Activated CD4-positive, alpha-beta memory T cell treated with anti-CD3 and anti-CD28 coated beads, Interleukin-2, amount 10 ng/mL, durations not matched to agents 7 days and 5 days (primary cell): ENCODE data around the gene TNPO2. TPM values are rescaled to one million over a fixed set of nuclear protein-coding genes. Genes with fewer than 3 reads are reported as not detected.
A peak's percentile ranks its signal among the peaks of the same experiment; 100 is the strongest.
"Not testable (repeated sequence)": the region's sequence is repeated elsewhere in the genome, so short reads cannot be mapped to it uniquely, and the experiment has no call there.

ENCODE experiments used
- CTCF ChIA-PET: fragments of 350-600 bp; sonication (Branson Sonifier 250); formaldehyde crosslinking; loops from one replicate; lab custom pipeline; 2021; ENCODE audit warnings: antibody characterized with exemption, inconsistent platforms; lab: Charles Lee
- POLR2A ChIA-PET: fragments of 350-600 bp; sonication (Branson Sonifier 250); formaldehyde crosslinking; loops from one replicate; lab custom pipeline; 2021; ENCODE audit warnings: antibody characterized with exemption; lab: Charles Lee
- DNase-seq: peaks from one replicate; pipeline ENCODE4 v3.0.0-alpha.2; 2020
- H3K27ac Mint-ChIP-seq: one replicate; pipeline ENCODE4 v1.8.0; 2021; ENCODE audit warnings: mild to moderate bottlenecking, mixed read lengths
- H3K27me3 Mint-ChIP-seq: one replicate; pipeline ENCODE4 v1.8.0; 2021; ENCODE audit warnings: mixed read lengths
- H3K36me3 Mint-ChIP-seq: one replicate; pipeline ENCODE4 v1.8.0; 2021; ENCODE audit warnings: low read depth, mixed read lengths
- H3K4me1 Mint-ChIP-seq: one replicate; pipeline ENCODE4 v1.8.0; 2021; ENCODE audit warnings: mixed read lengths
- H3K4me3 Mint-ChIP-seq: one replicate; pipeline ENCODE4 v1.8.0; 2021; ENCODE audit warnings: mild to moderate bottlenecking, mixed read lengths
- H3K9me3 Mint-ChIP-seq: one replicate; pipeline ENCODE4 v1.8.0; 2021; ENCODE audit warnings: mixed read lengths
- total RNA-seq, 2 experiments: library from RNA; stranded (reverse); gene quantifications; one replicate each; pipeline ENCODE4 v1.2.3, GENCODE V29; 2021

The TNPO2 gene
- total RNA-seq, 2 experiments from 2014 or later: 61.6 to 65.9 TPM

GRCh38 chr19:12733369-12734214, 9.9 kb upstream of the TNPO2 start:
- Mint-ChIP-seq H3K4me1 (peaks cover 52% of the 10 kb centered on the region), H3K27me3 (no peaks in the 10 kb centered on the region), H3K9me3 (no peaks in the 10 kb centered on the region), H3K36me3 (peaks cover 47% of the 10 kb centered on the region), H3K4me3 (peak overlapping the region; percentile 95), H3K27ac (peak overlapping the region; percentile 89)
- peak; percentile 68 for DNase-seq
- ChIA-PET CTCF (interaction anchor here (0.5 to 11.3 kb wide), 22 partner anchors 9 to 391 kb away, joined by 3 to 136 read pairs (median 4); partner anchors contain the start of genes JUNB and TNPO2), POLR2A (interaction anchor here (0.7 to 10.1 kb wide), 24 partner anchors 8 to 157 kb away, joined by 3 to 250 read pairs (median 6); partner anchors contain the start of genes BEST2, DHPS, DNASE2 and FBXW9)

- peaks cover 60% of the 10 kb centered on the region for H3K36me3 Mint-ChIP-seq
- DNase-seq: no peak
- no peak overlapping the region for H3K4me3 Mint-ChIP-seq
- ChIA-PET CTCF (interaction anchor here (1.1 to 1.3 kb wide), 2 partner anchors 27 to 37 kb away, joined by 3 to 4 read pairs; no protein-coding TSS in a partner anchor), POLR2A (interaction anchor here (1.0 to 10.1 kb wide), 3 partner anchors 11 to 36 kb away, joined by 3 to 250 read pairs (median 6); partner anchors contain the start of gene TNPO2)
- H3K27me3 Mint-ChIP-seq: no peaks in the 10 kb centered on the region
- no peaks in the 10 kb centered on the region for H3K9me3 Mint-ChIP-seq
- H3K27ac Mint-ChIP-seq: no peak overlapping the region
- H3K4me1 Mint-ChIP-seq: peaks cover 37% of the 10 kb centered on the region
Measured at GRCh38 chr19:12731337-12731736, 7.6 kb upstream of the TNPO2 start.

- ChIA-PET POLR2A (interaction anchor here (10.1 kb wide), 1 partner anchor 10 kb away, joined by 250 read pairs; the partner anchor contains the start of gene TNPO2), CTCF (interaction anchor here (0.6 kb wide), 2 partner anchors 247 to 1604 kb away, joined by 3 read pairs; no protein-coding TSS in a partner anchor)
- peaks cover 61% of the 10 kb centered on the region for H3K36me3 Mint-ChIP-seq
- peaks cover 31% of the 10 kb centered on the region for H3K4me1 Mint-ChIP-seq
- no peaks in the 10 kb centered on the region for H3K27me3 Mint-ChIP-seq
- no peak for DNase-seq
- H3K4me3 Mint-ChIP-seq: no peak overlapping the region
- H3K27ac Mint-ChIP-seq: no peak overlapping the region
- no peaks in the 10 kb centered on the region for H3K9me3 Mint-ChIP-seq
Measured at GRCh38 chr19:12730064-12730463, 6.3 kb upstream of the TNPO2 start.

GRCh38 chr19:12727745-12728433, 4.2 kb upstream of the TNPO2 start:
- H3K27ac Mint-ChIP-seq: no peak overlapping the region
- peaks cover 33% of the 10 kb centered on the region for H3K4me1 Mint-ChIP-seq
- no peaks in the 10 kb centered on the region for H3K27me3 Mint-ChIP-seq
- no peak for DNase-seq
- no peaks in the 10 kb centered on the region for H3K9me3 Mint-ChIP-seq
- H3K36me3 Mint-ChIP-seq: peaks cover 50% of the 10 kb centered on the region
- ChIA-PET CTCF (interaction anchor here (0.7 to 1.3 kb wide), 2 partner anchors 30 to 98 kb away, joined by 3 to 4 read pairs; no protein-coding TSS in a partner anchor), POLR2A (no interaction called here)
- no peak overlapping the region for H3K4me3 Mint-ChIP-seq

GRCh38 chr19:12726988-12727316, 3.2 kb upstream of the TNPO2 start:
- H3K9me3 Mint-ChIP-seq: no peaks in the 10 kb centered on the region
- CTCF ChIA-PET: interaction anchor here (0.6 to 1.3 kb wide), 4 partner anchors 30 to 1386 kb away, joined by 3 to 4 read pairs (median 4); partner anchors contain the start of gene FBXW9
- H3K36me3 Mint-ChIP-seq: peaks cover 44% of the 10 kb centered on the region
- no peak overlapping the region for H3K4me3 Mint-ChIP-seq
- H3K27me3 Mint-ChIP-seq: no peaks in the 10 kb centered on the region
- H3K4me1 Mint-ChIP-seq: peaks cover 26% of the 10 kb centered on the region
- DNase-seq: no peak
- POLR2A ChIA-PET: interaction anchor here (0.9 to 1.2 kb wide), 2 partner anchors 8 to 164 kb away, joined by 3 to 4 read pairs; partner anchors contain the start of gene GCDH
- no peak overlapping the region for H3K27ac Mint-ChIP-seq

GRCh38 chr19:12725612-12726011, 1.9 kb upstream of the TNPO2 start:
- H3K36me3 Mint-ChIP-seq: peaks cover 46% of the 10 kb centered on the region
- ChIA-PET CTCF (interaction anchor here (1.4 to 7.0 kb wide), 2 partner anchors 8 to 32 kb away, joined by 6 to 53 read pairs; partner anchors contain the start of gene TRIR), POLR2A (interaction anchor here (1.0 to 1.2 kb wide), 2 partner anchors 7 to 8 kb away, joined by 3 to 4 read pairs; no protein-coding TSS in a partner anchor)
- H3K4me1 Mint-ChIP-seq: peaks cover 30% of the 10 kb centered on the region
- H3K27ac Mint-ChIP-seq, H3K9me3 Mint-ChIP-seq, DNase-seq, H3K4me3 Mint-ChIP-seq, H3K27me3 Mint-ChIP-seq: not testable (repeated sequence)

GRCh38 chr19:12723381-12723640, 421 bp downstream of the TNPO2 start:
- CTCF ChIA-PET: interaction anchor here (0.5 to 7.0 kb wide), 10 partner anchors 10 to 162 kb away, joined by 3 to 53 read pairs (median 6); partner anchors contain the start of genes DHPS and TRIR
- POLR2A ChIA-PET: interaction anchor here (0.7 to 9.4 kb wide), 15 partner anchors 12 to 191 kb away, joined by 3 to 250 read pairs (median 6); partner anchors contain the start of genes DHPS, FBXW9, GCDH and GET3
- peak overlapping the region; percentile 85 for H3K27ac Mint-ChIP-seq
- peaks cover 34% of the 10 kb centered on the region for H3K36me3 Mint-ChIP-seq
- H3K9me3 Mint-ChIP-seq: no peaks in the 10 kb centered on the region
- peaks cover 41% of the 10 kb centered on the region for H3K4me1 Mint-ChIP-seq
- H3K4me3 Mint-ChIP-seq: peak overlapping the region; percentile 92
- H3K27me3 Mint-ChIP-seq: no peaks in the 10 kb centered on the region
- DNase-seq: no peak

GRCh38 chr19:12722566-12723380, 959 bp downstream of the TNPO2 start:
- peaks cover 30% of the 10 kb centered on the region for H3K36me3 Mint-ChIP-seq
- POLR2A ChIA-PET: interaction anchor here (0.7 to 9.4 kb wide), 15 partner anchors 12 to 560 kb away, joined by 3 to 250 read pairs (median 6); partner anchors contain the start of genes DHPS, FBXW9, GCDH and GET3
- H3K27me3 Mint-ChIP-seq: no peaks in the 10 kb centered on the region
- peak overlapping the region; percentile 85 for H3K27ac Mint-ChIP-seq
- CTCF ChIA-PET: interaction anchor here (0.5 to 7.0 kb wide), 14 partner anchors 11 to 1092 kb away, joined by 3 to 53 read pairs (median 5); partner anchors contain the start of genes DHPS, FBXW9, GET3 and TRIR
- peak overlapping the region; percentile 92 for H3K4me3 Mint-ChIP-seq
- peak; percentile 95 for DNase-seq
- peaks cover 41% of the 10 kb centered on the region for H3K4me1 Mint-ChIP-seq
- no peaks in the 10 kb centered on the region for H3K9me3 Mint-ChIP-seq

GRCh38 chr19:12721656-12722565, 1.8 kb downstream of the TNPO2 start:
- H3K27ac Mint-ChIP-seq: peak overlapping the region; percentile 86
- H3K4me3 Mint-ChIP-seq: peak overlapping the region; percentile 92
- DNase-seq: peak; percentile 62
- no peaks in the 10 kb centered on the region for H3K9me3 Mint-ChIP-seq
- peaks cover 42% of the 10 kb centered on the region for H3K4me1 Mint-ChIP-seq
- CTCF ChIA-PET: interaction anchor here (0.6 to 7.0 kb wide), 15 partner anchors 12 to 1093 kb away, joined by 3 to 53 read pairs (median 4); partner anchors contain the start of genes DHPS, FBXW9, GET3 and TRIR
- H3K36me3 Mint-ChIP-seq: peaks cover 28% of the 10 kb centered on the region
- no peaks in the 10 kb centered on the region for H3K27me3 Mint-ChIP-seq
- POLR2A ChIA-PET: interaction anchor here (1.2 to 9.4 kb wide), 10 partner anchors 13 to 559 kb away, joined by 3 to 250 read pairs (median 12); partner anchors contain the start of genes DHPS, FBXW9, GET3 and JUNB

GRCh38 chr19:12720851-12721655, 2.7 kb downstream of the TNPO2 start:
- H3K9me3 Mint-ChIP-seq: no peaks in the 10 kb centered on the region
- DNase-seq: peak; percentile 51
- H3K4me3 Mint-ChIP-seq: peak overlapping the region; percentile 88
- H3K36me3 Mint-ChIP-seq: peaks cover 28% of the 10 kb centered on the region
- H3K27me3 Mint-ChIP-seq: no peaks in the 10 kb centered on the region
- H3K27ac Mint-ChIP-seq: peak overlapping the region; percentile 86
- ChIA-PET CTCF (interaction anchor here (0.6 to 7.0 kb wide), 6 partner anchors 11 to 55 kb away, joined by 3 to 53 read pairs (median 3); partner anchors contain the start of gene TRIR), POLR2A (interaction anchor here (1.0 to 9.4 kb wide), 11 partner anchors 13 to 169 kb away, joined by 3 to 250 read pairs (median 4); partner anchors contain the start of genes DHPS, FBXW9, GCDH and GET3)
- H3K4me1 Mint-ChIP-seq: peaks cover 44% of the 10 kb centered on the region
